PC-3 (cell line): ENCODE results near the gene LSG1. TPM values are rescaled to one million over a fixed set of nuclear protein-coding genes. Genes with fewer than 3 reads are reported as not detected.
A peak's percentile ranks its signal among the peaks of the same experiment; 100 is the strongest.

Experiments
- ATAC-seq: fragments of 200-7000 bp; cut with Tn5 transposase; 2 replicates; pipeline ENCODE4 v1.9.1; 2020; ENCODE audit warnings: mild to moderate bottlenecking, moderate library complexity
- BruUV-seq: library from RNA; stranded (reverse); fragments of 400-500 nt; replicated peaks from 2 replicates; lab custom pipeline; 2021; lab: Mats Ljungman, UMichigan
- CTCF ChIA-PET: fragments of 300-600 bp; sonication (Branson Sonifier 250); formaldehyde crosslinking; loops from one replicate; lab custom pipeline; 2022; ENCODE audit warnings: antibody characterized with exemption; lab: Charles Lee
- POLR2A ChIA-PET: fragments of 300-600 bp; sonication (Branson Sonifier 250); formaldehyde crosslinking; loops from one replicate; lab custom pipeline; 2022; ENCODE audit warnings: antibody characterized with exemption; ENCODE audit not compliant: unreplicated experiment; lab: Charles Lee
- DNase-seq: peaks from one replicate; pipeline ENCODE4 v3.0.0-alpha.2; 2015
- H2AFZ ChIP-seq: fragments of 300-600 bp; sonication (generic); 2 replicates; pipeline ENCODE4 v1.6.0; 2016; ENCODE audit warnings: antibody characterized with exemption, low read length
- H3F3A ChIP-seq: fragments of 300-600 bp; sonication (generic); one replicate; pipeline ENCODE4 v1.6.0; 2017; ENCODE audit warnings: antibody characterized with exemption, low read length, control low read depth, mild to moderate bottlenecking; ENCODE audit not compliant: unreplicated experiment
- H3K27ac ChIP-seq: fragments of 300-600 bp; sonication (generic); 2 replicates; pipeline ENCODE4 v1.5.1; 2016; ENCODE audit warnings: mild to moderate bottlenecking, low read length
- H3K27me3 ChIP-seq: fragments of 300-600 bp; sonication (generic); 2 replicates; pipeline ENCODE4 v1.6.1; 2016; ENCODE audit warnings: low read length, mixed read lengths
- H3K36me3 ChIP-seq: fragments of 300-600 bp; sonication (generic); 2 replicates; pipeline ENCODE4 v1.6.1; 2016; ENCODE audit warnings: low read depth, mixed run types, low read length, mixed read lengths
- H3K4me1 ChIP-seq: fragments of 300-600 bp; sonication (generic); 2 replicates; pipeline ENCODE4 v1.5.1; 2016; ENCODE audit warnings: low read length; ENCODE audit not compliant: insufficient read depth
- H3K4me2 ChIP-seq: fragments of 300-600 bp; sonication (generic); 2 replicates; pipeline ENCODE4 v1.6.0; 2016; ENCODE audit warnings: low read length
- H3K4me3 ChIP-seq: fragments of 300-600 bp; sonication (generic); 2 replicates; pipeline ENCODE4 v1.5.1; 2016; ENCODE audit warnings: mild to moderate bottlenecking, low read length, mixed read lengths
- H3K79me2 ChIP-seq: fragments of 300-600 bp; sonication (generic); 2 replicates; pipeline ENCODE4 v1.6.1; 2017; ENCODE audit warnings: low read length, mixed read lengths
- H3K9ac ChIP-seq: fragments of 300-600 bp; sonication (generic); 2 replicates; pipeline ENCODE4 v1.6.0; 2016; ENCODE audit warnings: mild to moderate bottlenecking, low read length
- H3K9me2 ChIP-seq: fragments of 300-600 bp; sonication (generic); replicated peaks from 2 replicates; pipeline ENCODE4 v1.6.1; 2016; ENCODE audit warnings: mixed run types, low read length, mixed read lengths
- H3K9me3 ChIP-seq: fragments of 300-600 bp; sonication (generic); 2 replicates; pipeline ENCODE4 v1.6.1; 2016; ENCODE audit warnings: low read length, mixed read lengths
- H4K20me1 ChIP-seq: fragments of 300-600 bp; sonication (generic); 2 replicates; pipeline ENCODE4 v1.6.1; 2016; ENCODE audit warnings: low read length, mixed read lengths
- EZH2 ChIP-seq: fragments of 300-600 bp; sonication (generic); IDR thresholded peaks from one replicate; pipeline ENCODE4 v1.6.1; 2017; ENCODE audit warnings: antibody characterized with exemption, mild to moderate bottlenecking, low read length; ENCODE audit not compliant: unreplicated experiment
- EZH2phosphoT487 ChIP-seq: fragments of 300-600 bp; sonication (generic); IDR thresholded peaks from 2 replicates; pipeline ENCODE4 v1.6.1; 2018; ENCODE audit warnings: mild to moderate bottlenecking, antibody characterized with exemption, low read length, borderline replicate concordance
- intact Hi-C: fragments of 100-400 bp; cut with micrococcal nuclease; formaldehyde crosslinking; loops from 2 replicates; pipeline ENCODE4 v1.9.0; 2023
- total RNA-seq: library from RNA; depleted of rRNA; stranded (reverse); fragments of >200 nt; gene quantifications from 2 replicates; pipeline ENCODE4 v1.2.3, GENCODE V29; 2014
- TF ChIP-seq, protein P1 (sequence below): fragments of 300-600 bp; sonication (generic); conservative IDR thresholded peaks from 2 replicates; pipeline ENCODE4 v1.5.1; 2017; ENCODE audit warnings: antibody characterized with exemption, low read depth, mild to moderate bottlenecking, low read length

The LSG1 gene
- total RNA-seq, 1 experiment from 2014 or later, result 83.8 TPM

DNA sequence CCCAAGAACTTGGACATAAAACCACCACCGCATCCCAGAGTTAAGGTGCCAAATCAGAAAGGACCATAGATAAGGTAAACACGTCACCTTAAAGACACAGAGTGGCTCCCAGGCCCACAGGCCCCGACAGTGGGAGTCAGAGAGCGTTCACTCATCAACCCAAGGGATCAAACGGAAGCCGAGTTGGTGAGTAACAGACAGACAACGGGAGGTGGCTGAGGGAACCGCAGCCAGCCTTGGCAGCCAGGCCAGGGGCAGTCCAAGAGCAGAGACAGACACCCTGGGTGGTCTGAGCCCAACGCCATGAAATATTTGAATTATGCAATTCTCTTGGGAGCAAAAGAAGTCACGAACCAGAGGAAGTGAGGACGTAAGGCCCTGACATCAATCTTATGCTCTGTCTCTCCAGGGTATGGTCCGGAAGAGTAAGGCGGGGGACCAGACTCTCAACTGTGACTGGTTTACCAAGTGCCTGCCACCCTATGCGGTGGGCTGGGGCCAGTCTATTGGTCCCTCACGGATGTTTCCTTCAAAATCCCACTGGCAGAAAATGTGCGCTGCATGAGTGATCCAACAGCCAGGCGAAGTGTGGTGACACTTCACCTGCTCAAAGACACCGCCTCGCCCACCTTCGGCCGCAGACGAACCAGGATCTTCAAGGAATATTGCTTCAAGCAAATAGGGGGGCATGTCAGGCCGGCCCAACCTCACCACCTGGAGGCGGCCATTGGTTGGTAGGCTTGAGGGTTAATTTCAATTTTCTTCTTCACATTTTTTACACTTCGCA is 73.0 kb downstream of the LSG1 start:
- H4K20me1 ChIP-seq, result no peaks in the 10 kb centered on the region
- no TSS peak for BruUV-seq
- no peak overlapping the region for H3K9ac ChIP-seq
- no peaks in the 10 kb centered on the region for H3K9me2 ChIP-seq
- DNase-seq (no peak), ATAC-seq (no peak)
- peaks cover 7% of the 10 kb centered on the region for H3K4me1 ChIP-seq
- no peaks in the 10 kb centered on the region for H3K79me2 ChIP-seq
- intact Hi-C loops, result no loop called here
- CTCF ChIA-PET, result no interaction called here
- no peak overlapping the region for H2AFZ ChIP-seq
- H3K36me3 ChIP-seq, result no peaks in the 10 kb centered on the region
- no peak for TF ChIP-seq EZH2phosphoT487
- TF ChIP-seq, protein P1, sequence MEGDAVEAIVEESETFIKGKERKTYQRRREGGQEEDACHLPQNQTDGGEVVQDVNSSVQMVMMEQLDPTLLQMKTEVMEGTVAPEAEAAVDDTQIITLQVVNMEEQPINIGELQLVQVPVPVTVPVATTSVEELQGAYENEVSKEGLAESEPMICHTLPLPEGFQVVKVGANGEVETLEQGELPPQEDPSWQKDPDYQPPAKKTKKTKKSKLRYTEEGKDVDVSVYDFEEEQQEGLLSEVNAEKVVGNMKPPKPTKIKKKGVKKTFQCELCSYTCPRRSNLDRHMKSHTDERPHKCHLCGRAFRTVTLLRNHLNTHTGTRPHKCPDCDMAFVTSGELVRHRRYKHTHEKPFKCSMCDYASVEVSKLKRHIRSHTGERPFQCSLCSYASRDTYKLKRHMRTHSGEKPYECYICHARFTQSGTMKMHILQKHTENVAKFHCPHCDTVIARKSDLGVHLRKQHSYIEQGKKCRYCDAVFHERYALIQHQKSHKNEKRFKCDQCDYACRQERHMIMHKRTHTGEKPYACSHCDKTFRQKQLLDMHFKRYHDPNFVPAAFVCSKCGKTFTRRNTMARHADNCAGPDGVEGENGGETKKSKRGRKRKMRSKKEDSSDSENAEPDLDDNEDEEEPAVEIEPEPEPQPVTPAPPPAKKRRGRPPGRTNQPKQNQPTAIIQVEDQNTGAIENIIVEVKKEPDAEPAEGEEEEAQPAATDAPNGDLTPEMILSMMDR, result no peak
- no peak for TF ChIP-seq EZH2
- no peaks in the 10 kb centered on the region for H3K9me3 ChIP-seq
- H3K4me3 ChIP-seq, result no peak overlapping the region
- H3K27ac ChIP-seq, result no peak overlapping the region
- POLR2A ChIA-PET, result no interaction called here
- no peak overlapping the region for H3K4me2 ChIP-seq
- H3K27me3 ChIP-seq, result no peaks in the 10 kb centered on the region
- no peaks in the 10 kb centered on the region for H3F3A ChIP-seq

DNA sequence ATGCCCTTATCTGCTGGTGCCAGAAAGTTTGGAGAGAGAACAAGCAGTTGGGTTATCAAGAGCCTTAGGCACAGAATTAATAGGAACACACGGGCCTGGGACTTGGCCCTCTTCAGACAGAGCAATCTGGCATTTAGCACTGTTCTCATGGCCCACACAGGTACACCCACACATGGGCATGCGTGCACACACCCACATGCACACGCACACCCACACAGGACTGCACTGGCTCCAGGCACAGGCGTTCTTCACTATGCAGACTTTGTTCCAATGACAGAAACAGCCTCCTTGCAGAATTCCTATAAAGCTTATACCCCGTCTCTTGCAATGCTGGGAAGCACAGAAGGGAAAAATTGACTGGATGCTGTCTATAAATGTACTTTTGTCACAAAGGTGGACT is 75.1 kb downstream of the LSG1 start:
- no TSS peak for BruUV-seq
- DNase-seq (no peak), ATAC-seq (no peak)
- Histone ChIP-seq H3F3A (peaks cover 4% of the 10 kb centered on the region), H3K27me3 (no peaks in the 10 kb centered on the region), H3K9me3 (no peaks in the 10 kb centered on the region), H3K4me1 (peaks cover 22% of the 10 kb centered on the region), H3K9me2 (no peaks in the 10 kb centered on the region), H2AFZ (no peak overlapping the region), H4K20me1 (no peaks in the 10 kb centered on the region), H3K9ac (no peak overlapping the region), H3K4me2 (no peak overlapping the region), H3K4me3 (no peak overlapping the region), H3K36me3 (no peaks in the 10 kb centered on the region), H3K27ac (no peak overlapping the region), H3K79me2 (no peaks in the 10 kb centered on the region)
- TF ChIP-seq EZH2phosphoT487, result no peak
- no peak for TF ChIP-seq EZH2
- ChIA-PET CTCF (no interaction called here), POLR2A (no interaction called here)
- intact Hi-C loops, result no loop called here

DNA sequence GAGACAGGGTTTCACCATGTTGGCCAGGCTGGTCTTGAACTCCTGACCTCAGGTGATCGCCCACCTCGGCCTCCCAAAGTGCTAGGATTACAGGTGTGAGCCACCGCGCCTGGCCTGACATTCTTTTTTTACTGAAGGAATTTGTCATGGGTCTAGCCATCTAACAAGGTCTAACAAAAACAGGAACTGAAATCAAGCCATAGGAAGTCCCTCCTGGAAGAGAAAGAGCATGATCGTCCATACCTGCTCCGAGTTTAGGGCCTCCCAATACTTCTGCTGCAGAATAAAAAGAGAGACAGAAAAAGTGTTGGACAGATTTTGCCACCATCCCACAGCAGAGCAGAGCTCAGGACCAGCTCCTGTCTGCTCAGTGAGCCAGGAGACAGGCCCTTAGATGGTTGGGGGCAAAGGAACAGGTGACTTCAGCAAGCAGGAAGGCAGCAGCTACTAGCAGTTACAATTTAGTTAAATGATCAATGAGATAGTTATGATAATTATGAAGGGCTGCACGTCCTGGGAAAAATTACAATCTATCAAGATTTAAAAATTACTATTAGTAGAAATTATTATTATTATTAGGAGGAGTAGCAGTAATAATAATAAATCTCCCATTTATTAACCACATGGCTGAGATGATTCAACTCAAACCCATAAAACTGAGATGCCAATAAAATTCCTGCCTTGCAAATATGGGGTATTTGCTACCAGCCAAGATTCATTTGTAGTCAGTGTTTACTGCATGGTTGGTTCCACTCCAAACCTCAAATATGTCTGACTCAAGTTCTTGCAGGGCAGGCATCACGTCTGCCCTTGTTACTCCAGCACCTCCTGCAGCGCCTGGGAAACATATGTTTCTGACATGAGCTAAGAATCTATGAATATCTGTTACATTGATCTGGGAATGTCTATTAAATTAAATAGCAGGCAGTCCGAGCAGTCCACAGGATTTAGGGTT is 78.9 kb downstream of the LSG1 start:
- no peaks in the 10 kb centered on the region for H3K27me3 ChIP-seq
- H3K9me3 ChIP-seq, result no peaks in the 10 kb centered on the region
- peak overlapping the region; percentile 57 for H3K27ac ChIP-seq
- H3K9me2 ChIP-seq, result no peaks in the 10 kb centered on the region
- CTCF ChIA-PET, result interaction anchor here (0.5 to 2.2 kb wide), 8 partner anchors 11 to 143 kb away, joined by 3 to 28 read pairs (median 8); no protein-coding TSS in a partner anchor
- TF ChIP-seq EZH2 (no peak), EZH2phosphoT487 (peak; percentile 83)
- TF ChIP-seq, protein P1, result peak; percentile 41
- intact Hi-C loops, result loop anchor here (1.0 to 5.0 kb wide), 4 partner anchors 9 to 261 kb away; no protein-coding TSS in a partner anchor
- DNase-seq (peak; percentile 99), ATAC-seq (peak; percentile 93)
- H3K4me3 ChIP-seq, result no peak overlapping the region
- H3K79me2 ChIP-seq, result no peaks in the 10 kb centered on the region
- peaks cover 22% of the 10 kb centered on the region for H3K4me1 ChIP-seq
- H3K36me3 ChIP-seq, result no peaks in the 10 kb centered on the region
- no peaks in the 10 kb centered on the region for H4K20me1 ChIP-seq
- peaks cover 4% of the 10 kb centered on the region for H3F3A ChIP-seq
- no TSS peak for BruUV-seq
- peak overlapping the region; percentile 63 for H3K4me2 ChIP-seq
- H2AFZ ChIP-seq, result no peak overlapping the region
- POLR2A ChIA-PET, result interaction anchor here (0.7 to 1.0 kb wide), 2 partner anchors 8 to 142 kb away, joined by 4 to 7 read pairs; no protein-coding TSS in a partner anchor
- peak overlapping the region; percentile 26; the same call in 1 of the 2 replicates for H3K9ac ChIP-seq
